Activated T-cell treated with anti-CD3 and anti-CD28 coated beads for 48 hours (primary cell): ENCODE data around the gene MCM10.
"Not testable (repeated sequence)": the region's sequence is repeated elsewhere in the genome, so short reads cannot be mapped to it uniquely, and the experiment has no call there.

Source experiments
- DNase-seq: peaks from one replicate; pipeline ENCODE4 v3.0.0-alpha.2; 2020; ENCODE audit warnings: low read depth

MCM10 gene

GRCh38 chr10:13221572-13221971, 60.2 kb downstream of the MCM10 start:
- no peak for DNase-seq

DNA sequence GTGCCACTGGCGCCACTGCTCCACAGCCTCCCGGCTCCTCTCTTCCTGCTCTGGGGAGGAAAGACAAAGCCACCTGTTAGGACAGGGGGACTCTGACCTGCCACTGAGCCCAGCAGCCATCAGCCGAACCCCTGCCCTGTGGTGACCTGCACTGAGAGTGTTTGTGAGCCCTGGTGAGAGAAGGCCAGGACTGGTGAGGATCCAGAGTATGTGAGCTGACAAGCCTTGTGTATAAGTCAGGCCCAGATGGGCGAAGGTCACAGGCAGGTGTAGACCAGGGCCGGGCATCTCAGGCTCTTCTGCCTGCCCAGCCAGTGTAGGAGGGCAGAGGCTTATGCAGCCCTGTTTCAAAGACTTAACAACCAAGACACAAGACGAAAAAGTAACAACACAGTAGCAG, 60.8 kb downstream of the MCM10 start:
- DNase-seq: no peak

GRCh38 chr10:13222566-13222965, 61.2 kb downstream of the MCM10 start:
- no peak for DNase-seq

DNA sequence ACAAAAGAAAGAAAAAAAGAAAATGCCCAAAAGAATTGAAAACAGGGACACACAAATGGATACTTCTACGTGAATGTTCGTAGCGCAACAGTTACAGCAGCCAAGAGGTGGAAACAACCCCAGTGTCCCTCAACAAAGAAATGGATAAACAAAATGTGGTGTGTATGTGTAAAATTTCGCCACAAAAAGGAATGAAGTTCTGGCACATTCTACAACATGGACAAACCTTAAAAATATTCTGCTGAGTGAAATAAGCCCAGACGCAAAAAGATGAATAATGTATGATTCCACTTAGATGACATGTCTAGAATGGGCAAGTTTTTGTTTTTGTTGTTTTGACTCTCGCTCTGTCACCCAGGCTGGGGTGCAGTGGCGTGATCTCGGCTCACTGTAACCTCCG, 61.9 kb downstream of the MCM10 start:
- no peak for DNase-seq

GRCh38 chr10:13224210-13224995, 63.0 kb downstream of the MCM10 start:
- DNase-seq: no peak

- no peak for DNase-seq
These were observed 64.2 kb downstream of the MCM10 start for GRCh38 chr10:13225601-13226000.

DNA sequence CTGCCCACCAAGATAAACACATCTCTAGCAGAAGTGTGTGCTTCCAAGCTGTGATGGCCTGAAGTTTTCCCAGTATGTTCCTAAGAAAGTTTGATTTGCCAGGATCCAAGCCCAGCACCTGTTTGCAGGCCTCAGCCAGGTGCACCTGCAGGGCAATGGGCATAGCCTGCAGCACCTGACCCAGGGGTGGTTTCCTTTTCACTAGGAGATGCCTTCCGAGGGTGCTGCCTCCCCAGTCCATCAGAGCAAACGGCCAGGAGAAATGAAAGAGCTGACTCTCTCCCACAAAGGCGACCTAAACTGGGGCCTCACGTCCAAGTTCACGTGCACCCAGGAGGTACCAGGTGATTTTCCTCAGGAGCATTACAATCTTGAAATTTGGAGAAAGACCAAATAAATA, 65.7 kb downstream of the MCM10 start:
- DNase-seq: no peak

GRCh38 chr10:13231190-13231589, 69.8 kb downstream of the MCM10 start:
- DNase-seq: no peak

GRCh38 chr10:13231808-13232207, 70.5 kb downstream of the MCM10 start:
- DNase-seq: no peak

- no peak for DNase-seq
These were observed 72.0 kb downstream of the MCM10 start for GRCh38 chr10:13233358-13233757.

DNA sequence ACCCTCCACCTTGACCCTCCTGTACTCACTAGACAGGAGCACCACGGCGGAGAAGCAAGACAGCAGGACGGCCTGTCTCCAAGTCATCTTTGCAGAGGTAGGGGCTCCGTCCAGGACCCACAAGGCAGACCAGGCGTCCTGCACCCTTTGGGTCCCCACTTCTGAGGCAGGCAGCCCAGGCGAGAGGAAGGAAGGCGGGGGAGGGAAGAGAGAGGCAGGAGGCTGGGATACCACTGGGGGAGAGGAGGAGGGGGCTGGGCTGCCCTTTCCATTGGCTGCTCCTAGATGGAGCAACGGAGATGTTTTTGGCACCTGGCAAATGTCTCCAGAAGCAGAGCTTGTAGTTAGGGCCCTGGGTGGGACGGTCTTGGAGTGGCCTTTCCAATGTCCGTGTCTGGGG, 72.8 kb downstream of the MCM10 start, which contains the start of gene UCMA:
UCMA (minus strand) TSS at position 203 of the 400 bp plus-strand sequence; CDS start at position 87, 116 bp downstream.
- DNase-seq: no peak

DNA sequence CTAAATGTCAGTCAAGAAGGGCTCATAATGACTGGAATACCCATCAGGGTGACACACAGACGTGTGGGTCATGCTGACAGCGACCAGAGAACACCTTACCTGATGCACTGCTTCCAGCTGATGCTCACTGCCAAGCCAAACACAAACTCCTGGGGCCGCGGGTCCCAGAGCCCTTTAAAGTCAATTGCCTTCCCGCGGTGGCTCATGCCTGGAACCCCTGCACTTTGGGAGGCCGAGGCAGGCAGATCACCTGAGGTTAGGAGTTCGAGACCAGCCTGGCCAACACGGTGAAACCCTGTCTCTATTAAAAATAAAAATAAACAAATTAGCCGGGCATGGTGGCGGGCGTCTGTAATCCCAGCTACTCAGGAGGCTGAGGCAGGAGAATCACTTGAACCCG, 73.4 kb downstream of the MCM10 start:
- not testable (repeated sequence) for DNase-seq

- no peak for DNase-seq
These were observed 75.3 kb downstream of the MCM10 start for GRCh38 chr10:13236638-13237037.

GRCh38 chr10:13238271-13239077, 77.1 kb downstream of the MCM10 start:
- DNase-seq: no peak

DNA sequence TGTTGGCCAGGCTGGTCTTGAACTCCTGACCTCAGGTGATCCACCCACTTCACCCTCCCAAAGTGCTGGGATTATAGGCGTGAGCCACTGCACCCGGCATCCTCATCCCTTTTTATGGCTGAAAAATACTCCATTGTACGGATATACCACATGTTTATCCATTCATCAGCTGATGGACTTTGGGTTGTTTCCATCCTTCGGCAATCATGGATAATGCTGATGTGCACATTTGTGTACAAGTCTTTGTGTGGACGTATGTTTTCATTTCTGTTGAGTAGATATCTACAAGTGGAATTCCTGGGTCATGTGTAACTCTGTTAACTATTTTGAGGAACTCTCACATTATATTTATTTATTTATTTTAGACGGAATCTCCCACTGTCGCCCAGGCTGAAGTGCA, 78.6 kb downstream of the MCM10 start:
- DNase-seq: no peak

DNA sequence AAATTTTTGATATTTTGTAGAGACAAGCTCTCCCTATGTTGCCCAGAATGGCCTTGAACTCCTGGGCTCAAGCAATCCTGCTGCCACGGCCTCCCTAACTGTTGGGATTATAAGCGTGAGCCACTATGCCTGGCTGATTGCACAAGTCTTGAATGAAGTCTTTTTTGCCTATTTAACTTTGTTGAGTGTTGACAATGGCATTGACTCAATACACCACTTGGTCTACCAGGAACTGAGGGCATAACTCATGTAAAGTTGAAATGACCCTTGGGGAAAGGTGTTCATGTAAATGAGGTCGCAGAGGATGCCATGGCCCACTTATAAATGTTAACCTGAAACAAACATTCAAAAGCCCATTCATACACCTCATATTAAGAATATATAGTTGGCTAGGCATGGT, 80.3 kb downstream of the MCM10 start:
- DNase-seq: no peak

DNA sequence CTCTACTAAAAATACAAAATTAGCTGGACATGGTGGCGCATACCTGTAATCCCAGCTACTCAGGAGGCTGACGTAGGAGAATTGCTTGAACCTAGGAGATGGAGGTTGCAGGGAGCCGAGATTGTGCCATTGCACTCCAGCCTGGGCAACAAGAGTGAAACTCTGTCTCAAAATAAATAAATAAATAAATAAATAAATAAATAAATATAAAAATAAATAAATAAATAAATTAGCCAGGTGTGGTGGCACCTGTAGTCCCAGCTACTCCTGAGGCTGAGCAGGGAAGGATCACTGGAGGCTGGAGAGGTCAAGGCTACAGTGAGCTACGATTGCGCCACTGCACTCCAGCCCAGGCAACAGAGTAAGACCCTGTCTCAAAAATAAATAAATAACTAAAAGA, 80.9 kb downstream of the MCM10 start:
- DNase-seq: not testable (repeated sequence)

DNA sequence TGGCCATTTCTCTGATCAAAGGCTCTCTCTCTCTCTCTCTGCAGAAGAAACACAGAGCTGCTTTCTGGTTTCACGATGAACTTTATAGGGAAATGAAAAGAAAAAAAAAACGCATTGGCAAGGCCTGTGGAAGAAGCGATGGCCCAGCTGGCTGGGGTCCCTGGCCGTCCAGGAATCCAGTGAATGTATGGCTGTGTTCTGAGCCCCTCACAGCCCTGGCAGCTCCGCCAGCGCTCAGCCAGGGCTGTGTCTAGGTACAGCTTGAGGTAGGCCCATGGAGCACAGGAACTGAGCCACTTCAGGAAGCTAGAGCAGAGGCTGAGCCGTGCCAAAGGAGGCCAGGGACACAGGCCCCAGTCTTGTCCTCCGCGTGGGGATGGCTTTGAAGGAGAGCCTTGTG, 85.9 kb downstream of the MCM10 start:
- DNase-seq: no peak

- DNase-seq: no peak
These were observed 86.4 kb downstream of the MCM10 start for GRCh38 chr10:13247784-13248183.

DNA sequence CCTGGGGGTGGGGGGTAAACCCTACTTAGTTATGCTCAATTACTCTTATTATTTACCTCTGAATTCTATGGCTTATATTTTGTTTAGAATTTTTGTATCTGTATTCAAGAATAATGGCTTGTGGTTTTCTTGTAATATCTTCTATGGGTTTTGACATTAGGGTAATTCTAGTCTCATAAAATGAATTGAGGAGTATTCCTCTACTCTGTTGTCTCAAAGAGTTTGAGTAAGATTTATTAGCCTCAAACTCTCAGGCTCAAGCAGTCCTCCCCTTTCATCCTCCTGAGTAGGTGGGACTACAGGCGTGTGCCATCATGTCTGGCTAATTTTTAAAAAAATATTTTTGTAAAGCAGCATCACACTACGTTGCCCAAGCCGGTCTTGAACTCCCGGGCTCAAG, 92.4 kb downstream of the MCM10 start:
- no peak for DNase-seq

GRCh38 chr10:13256627-13257026, 95.3 kb downstream of the MCM10 start:
- DNase-seq: no peak

GRCh38 chr10:13257621-13258140, 96.3 kb downstream of the MCM10 start:
- no peak for DNase-seq
